HepG2 (cell line): ENCODE data around the gene TXNDC2. TPM values are rescaled to one million over a fixed set of nuclear protein-coding genes. Genes with fewer than 3 reads are reported as not detected.

Source experiments
- ETV6 ChIP-seq: sonication (generic); formaldehyde crosslinking; conservative IDR thresholded peaks from 2 replicates; pipeline ENCODE4 v1.4.0; 2020; ENCODE audit warnings: missing genetic modification reagents
- HNRNPL ChIP-seq: fragments of 200-400 bp; formaldehyde crosslinking; IDR thresholded peaks from 2 replicates; pipeline ENCODE4 v1.6.1; 2017; ENCODE audit warnings: mild to moderate bottlenecking, low read depth, low read length
- NR1H2 ChIP-seq: sonication (generic); formaldehyde crosslinking; IDR thresholded peaks from 2 replicates; pipeline ENCODE4 v1.8.1; 2022; ENCODE audit warnings: low read depth, missing genetic modification reagents, borderline replicate concordance
- NR2F2 ChIP-seq: IDR thresholded peaks from 2 replicates; pipeline ENCODE4 v1.6.1; 2012; ENCODE audit warnings: low read depth, inconsistent platforms, borderline replicate concordance
- PPARG ChIP-seq: conservative IDR thresholded peaks from 2 replicates; pipeline ENCODE4 v1.6.1; 2016; ENCODE audit warnings: missing biosample characterization, missing genetic modification reagents
- PRPF4 ChIP-seq: fragments of 200-400 bp; formaldehyde crosslinking; IDR thresholded peaks from 2 replicates; pipeline ENCODE4 v1.6.1; 2016; ENCODE audit warnings: low read length, low read depth; ENCODE audit not compliant: poor library complexity, severe bottlenecking
- RAD51 ChIP-seq: fragments of 450-650 bp; IDR thresholded peaks from 2 replicates; pipeline ENCODE4 v1.6.1; 2016; ENCODE audit warnings: borderline replicate concordance
- SNAI1 ChIP-seq: sonication (generic); formaldehyde crosslinking; IDR thresholded peaks from 2 replicates; pipeline ENCODE4 v1.5.0; 2020; ENCODE audit warnings: mild to moderate bottlenecking, missing genetic modification reagents, borderline replicate concordance
- TAF15 ChIP-seq: fragments of 200-400 bp; formaldehyde crosslinking; IDR thresholded peaks from one replicate; pipeline ENCODE4 v1.6.1; 2018; ENCODE audit warnings: mild to moderate bottlenecking, low read depth, low read length; ENCODE audit not compliant: poor library complexity, severe bottlenecking
- ZNF296 ChIP-seq: sonication (generic); formaldehyde crosslinking; conservative IDR thresholded peaks from 2 replicates; pipeline ENCODE4 v1.5.0; 2020; ENCODE audit warnings: mild to moderate bottlenecking, missing genetic modification reagents
- ZNF30 ChIP-seq: sonication (generic); formaldehyde crosslinking; IDR thresholded peaks from 2 replicates; pipeline ENCODE4 v1.5.0; 2020; ENCODE audit warnings: mild to moderate bottlenecking, missing genetic modification reagents
- ZNF616 ChIP-seq: sonication (generic); formaldehyde crosslinking; IDR thresholded peaks from 2 replicates; pipeline ENCODE4 v1.5.0; 2020; ENCODE audit warnings: low read depth, mild to moderate bottlenecking, missing genetic modification reagents
- ZNF777 ChIP-seq: sonication (generic); formaldehyde crosslinking; IDR thresholded peaks from 2 replicates; pipeline ENCODE4 v1.4.0; 2020; ENCODE audit warnings: missing genetic modification reagents
- ZNF850 ChIP-seq: sonication (generic); formaldehyde crosslinking; conservative IDR thresholded peaks from 2 replicates; pipeline ENCODE4 v1.9.0; 2021; ENCODE audit warnings: mild to moderate bottlenecking, missing genetic modification reagents
- polyA plus RNA-seq, 8 experiments: library from polyadenylated mRNA; depleted of rRNA in 3 of 8; stranded (reverse) in 7 of 8; unstranded in 1 of 8; fragments of >200 nt; fragmentation: Illumina TruSeq in 4 of 8; extraction: Trizol in 4 of 8; gene quantifications; 2 replicates each; pipeline versions ENCODE4 v1.2.1 to v1.2.3, GENCODE V29; 2011 to 2016; ENCODE audit warnings: low read depth in 4 of 8, missing spikeins in 1 of 8, mixed read lengths in 1 of 8; ENCODE audit not compliant: insufficient read depth in 1 of 8
- total RNA-seq, 5 experiments: library from RNA; depleted of rRNA; stranded (reverse); fragments of >200 nt; fragmentation: Illumina TruSeq; extraction: Trizol; gene quantifications; 2 replicates each; pipeline ENCODE4 v1.2.3, GENCODE V29; 2016; ENCODE audit warnings: low read depth in 1 of 5
- TF ChIP-seq, protein P1 (sequence below): IDR thresholded peaks from 2 replicates; pipeline ENCODE4 v1.6.1; 2016; ENCODE audit warnings: low read depth, borderline replicate concordance
- TF ChIP-seq, protein P2 (sequence below): sonication (generic); formaldehyde crosslinking; conservative IDR thresholded peaks from 2 replicates; pipeline ENCODE4 v1.8.0; 2022; ENCODE audit warnings: mild to moderate bottlenecking, moderate library complexity, missing genetic modification reagents
- TF ChIP-seq, protein P3 (sequence below): sonication (generic); formaldehyde crosslinking; IDR thresholded peaks from 2 replicates; pipeline ENCODE4 v1.4.0; 2020; ENCODE audit warnings: missing genetic modification reagents, mild to moderate bottlenecking, borderline replicate concordance
- TF ChIP-seq, protein P4 (sequence below): sonication (generic); formaldehyde crosslinking; IDR thresholded peaks from 2 replicates; pipeline ENCODE4 v1.4.0; 2020; ENCODE audit warnings: missing genetic modification reagents, borderline replicate concordance
- TF ChIP-seq, protein P5 (sequence below): IDR thresholded peaks from 2 replicates; pipeline ENCODE4 v1.6.1; 2016; ENCODE audit warnings: missing genetic modification reagents, missing compliant biosample characterization
- TF ChIP-seq, protein P6 (sequence below): sonication (generic); formaldehyde crosslinking; IDR thresholded peaks from 2 replicates; pipeline ENCODE4 v1.5.1; 2020; ENCODE audit warnings: missing genetic modification reagents, mild to moderate bottlenecking, borderline replicate concordance

The TXNDC2 gene
- total and polyA plus RNA-seq, 2 of the 13 experiments (the other 11 are each of a cell fraction or from before 2014, with no cell fraction given) = not detected

DNA sequence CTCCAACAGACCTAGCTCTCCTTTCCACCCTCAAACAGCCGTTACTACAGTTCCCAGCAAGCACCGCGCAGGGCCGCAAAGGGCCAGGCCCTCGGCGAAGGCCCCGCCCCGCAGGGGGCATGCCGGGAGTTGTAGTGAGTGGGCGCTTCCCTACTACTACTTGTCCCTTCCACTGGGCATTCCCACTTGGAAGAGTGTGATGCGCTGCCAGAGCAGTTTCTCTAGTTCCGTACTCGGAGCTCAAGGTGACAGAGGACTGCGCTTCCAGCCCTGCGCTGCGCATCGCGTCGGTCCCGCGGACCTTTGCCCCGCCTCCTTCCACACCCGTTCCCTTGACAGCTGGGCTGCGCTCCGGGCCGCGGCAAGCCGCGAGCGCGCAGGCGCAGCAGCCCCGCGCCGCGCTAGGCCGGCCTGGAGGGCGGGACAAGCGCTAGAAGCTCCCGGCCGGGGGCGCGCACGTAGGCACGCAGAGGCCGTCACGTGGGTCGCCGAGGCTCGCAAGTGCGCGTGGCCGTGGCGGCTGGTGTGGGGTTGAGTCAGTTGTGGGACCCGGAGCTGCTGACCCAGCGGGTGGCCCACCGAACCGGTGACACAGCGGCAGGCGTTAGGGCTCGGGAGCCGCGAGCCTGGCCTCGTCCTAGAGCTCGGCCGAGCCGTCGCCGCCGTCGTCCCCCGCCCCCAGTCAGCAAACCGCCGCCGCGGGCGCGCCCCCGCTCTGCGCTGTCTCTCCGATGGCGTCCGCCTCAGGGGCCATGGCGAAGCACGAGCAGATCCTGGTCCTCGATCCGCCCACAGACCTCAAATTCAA is 28.0 kb downstream of the TXNDC2 start, which contains the start of gene VAPA (continued):
- TF ChIP-seq, protein P1, sequence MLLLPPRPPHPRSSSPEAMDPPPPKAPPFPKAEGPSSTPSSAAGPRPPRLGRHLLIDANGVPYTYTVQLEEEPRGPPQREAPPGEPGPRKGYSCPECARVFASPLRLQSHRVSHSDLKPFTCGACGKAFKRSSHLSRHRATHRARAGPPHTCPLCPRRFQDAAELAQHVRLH (CRISPR knock-in tag) = peak; percentile 17; the same call in 1 of the 2 replicates
- no peak for TF ChIP-seq SNAI1 (CRISPR knock-in tag)
- TF ChIP-seq, protein P2, sequence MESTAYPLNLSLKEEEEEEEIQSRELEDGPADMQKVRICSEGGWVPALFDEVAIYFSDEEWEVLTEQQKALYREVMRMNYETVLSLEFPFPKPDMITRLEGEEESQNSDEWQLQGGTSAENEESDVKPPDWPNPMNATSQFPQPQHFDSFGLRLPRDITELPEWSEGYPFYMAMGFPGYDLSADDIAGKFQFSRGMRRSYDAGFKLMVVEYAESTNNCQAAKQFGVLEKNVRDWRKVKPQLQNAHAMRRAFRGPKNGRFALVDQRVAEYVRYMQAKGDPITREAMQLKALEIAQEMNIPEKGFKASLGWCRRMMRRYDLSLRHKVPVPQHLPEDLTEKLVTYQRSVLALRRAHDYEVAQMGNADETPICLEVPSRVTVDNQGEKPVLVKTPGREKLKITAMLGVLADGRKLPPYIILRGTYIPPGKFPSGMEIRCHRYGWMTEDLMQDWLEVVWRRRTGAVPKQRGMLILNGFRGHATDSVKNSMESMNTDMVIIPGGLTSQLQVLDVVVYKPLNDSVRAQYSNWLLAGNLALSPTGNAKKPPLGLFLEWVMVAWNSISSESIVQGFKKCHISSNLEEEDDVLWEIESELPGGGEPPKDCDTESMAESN (CRISPR knock-in tag) = 0 out of 2 replicates have a peak, but pooled peaks have one; percentile 47
- no peak; the same call in 1 of the 2 replicates for TF ChIP-seq NR2F2
- TF ChIP-seq ZNF616 (CRISPR knock-in tag) = peak; percentile 58
- TF ChIP-seq, protein P3, sequence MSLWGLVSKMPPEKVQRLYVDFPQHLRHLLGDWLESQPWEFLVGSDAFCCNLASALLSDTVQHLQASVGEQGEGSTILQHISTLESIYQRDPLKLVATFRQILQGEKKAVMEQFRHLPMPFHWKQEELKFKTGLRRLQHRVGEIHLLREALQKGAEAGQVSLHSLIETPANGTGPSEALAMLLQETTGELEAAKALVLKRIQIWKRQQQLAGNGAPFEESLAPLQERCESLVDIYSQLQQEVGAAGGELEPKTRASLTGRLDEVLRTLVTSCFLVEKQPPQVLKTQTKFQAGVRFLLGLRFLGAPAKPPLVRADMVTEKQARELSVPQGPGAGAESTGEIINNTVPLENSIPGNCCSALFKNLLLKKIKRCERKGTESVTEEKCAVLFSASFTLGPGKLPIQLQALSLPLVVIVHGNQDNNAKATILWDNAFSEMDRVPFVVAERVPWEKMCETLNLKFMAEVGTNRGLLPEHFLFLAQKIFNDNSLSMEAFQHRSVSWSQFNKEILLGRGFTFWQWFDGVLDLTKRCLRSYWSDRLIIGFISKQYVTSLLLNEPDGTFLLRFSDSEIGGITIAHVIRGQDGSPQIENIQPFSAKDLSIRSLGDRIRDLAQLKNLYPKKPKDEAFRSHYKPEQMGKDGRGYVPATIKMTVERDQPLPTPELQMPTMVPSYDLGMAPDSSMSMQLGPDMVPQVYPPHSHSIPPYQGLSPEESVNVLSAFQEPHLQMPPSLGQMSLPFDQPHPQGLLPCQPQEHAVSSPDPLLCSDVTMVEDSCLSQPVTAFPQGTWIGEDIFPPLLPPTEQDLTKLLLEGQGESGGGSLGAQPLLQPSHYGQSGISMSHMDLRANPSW (CRISPR knock-in tag) = peak; percentile 52; the same call in 1 of the 2 replicates
- TF ChIP-seq ZNF30 = no peak
- TF ChIP-seq, protein P4, sequence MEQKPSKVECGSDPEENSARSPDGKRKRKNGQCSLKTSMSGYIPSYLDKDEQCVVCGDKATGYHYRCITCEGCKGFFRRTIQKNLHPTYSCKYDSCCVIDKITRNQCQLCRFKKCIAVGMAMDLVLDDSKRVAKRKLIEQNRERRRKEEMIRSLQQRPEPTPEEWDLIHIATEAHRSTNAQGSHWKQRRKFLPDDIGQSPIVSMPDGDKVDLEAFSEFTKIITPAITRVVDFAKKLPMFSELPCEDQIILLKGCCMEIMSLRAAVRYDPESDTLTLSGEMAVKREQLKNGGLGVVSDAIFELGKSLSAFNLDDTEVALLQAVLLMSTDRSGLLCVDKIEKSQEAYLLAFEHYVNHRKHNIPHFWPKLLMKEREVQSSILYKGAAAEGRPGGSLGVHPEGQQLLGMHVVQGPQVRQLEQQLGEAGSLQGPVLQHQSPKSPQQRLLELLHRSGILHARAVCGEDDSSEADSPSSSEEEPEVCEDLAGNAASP (CRISPR knock-in tag) = no peak; the same call in 1 of the 2 replicates
- TF ChIP-seq TAF15 = no peak
- TF ChIP-seq, protein P5, sequence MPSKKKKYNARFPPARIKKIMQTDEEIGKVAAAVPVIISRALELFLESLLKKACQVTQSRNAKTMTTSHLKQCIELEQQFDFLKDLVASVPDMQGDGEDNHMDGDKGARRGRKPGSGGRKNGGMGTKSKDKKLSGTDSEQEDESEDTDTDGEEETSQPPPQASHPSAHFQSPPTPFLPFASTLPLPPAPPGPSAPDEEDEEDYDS (CRISPR knock-in tag) = 0 out of 2 replicates have a peak, but pooled peaks have one; percentile 28
- TF ChIP-seq NR1H2 (CRISPR knock-in tag) = no peak
- TF ChIP-seq PPARG (CRISPR knock-in tag) = no peak; the same call in 1 of the 2 replicates
- TF ChIP-seq, protein P6, sequence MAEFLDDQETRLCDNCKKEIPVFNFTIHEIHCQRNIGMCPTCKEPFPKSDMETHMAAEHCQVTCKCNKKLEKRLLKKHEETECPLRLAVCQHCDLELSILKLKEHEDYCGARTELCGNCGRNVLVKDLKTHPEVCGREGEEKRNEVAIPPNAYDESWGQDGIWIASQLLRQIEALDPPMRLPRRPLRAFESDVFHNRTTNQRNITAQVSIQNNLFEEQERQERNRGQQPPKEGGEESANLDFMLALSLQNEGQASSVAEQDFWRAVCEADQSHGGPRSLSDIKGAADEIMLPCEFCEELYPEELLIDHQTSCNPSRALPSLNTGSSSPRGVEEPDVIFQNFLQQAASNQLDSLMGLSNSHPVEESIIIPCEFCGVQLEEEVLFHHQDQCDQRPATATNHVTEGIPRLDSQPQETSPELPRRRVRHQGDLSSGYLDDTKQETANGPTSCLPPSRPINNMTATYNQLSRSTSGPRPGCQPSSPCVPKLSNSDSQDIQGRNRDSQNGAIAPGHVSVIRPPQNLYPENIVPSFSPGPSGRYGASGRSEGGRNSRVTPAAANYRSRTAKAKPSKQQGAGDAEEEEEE (CRISPR knock-in tag) = no peak
- TF ChIP-seq ZNF850 = no peak
- no peak for TF ChIP-seq PRPF4
- no peak for TF ChIP-seq ZNF296 (CRISPR knock-in tag)
- 0 out of 2 replicates have a peak, but pooled peaks have one; percentile 24 for TF ChIP-seq RAD51
- peak; percentile 39; the same call in 1 of the 2 replicates for TF ChIP-seq ZNF777 (CRISPR knock-in tag)
- no peak for TF ChIP-seq HNRNPL
- TF ChIP-seq ETV6 (CRISPR knock-in tag) = no peak
